Heart left ventricle (tissue), 13 donors: ENCODE measurements around the gene NHLRC4.

ENCODE experiments used
- CTCF ChIP-seq, 12 donors: fragments of 200-600 bp; sonication (generic) in 4 of 12; IDR thresholded peaks; one replicate each; pipeline versions ENCODE4 v1.5.0 to v1.8.0; 2018 to 2022; ENCODE audit warnings: antibody characterized with exemption in 12 of 12, mild to moderate bottlenecking in 5 of 12
- POLR2A ChIP-seq, 2 donors: fragments of 450-650 bp; IDR thresholded peaks; one replicate each; pipeline ENCODE4 v1.6.1; 2017; ENCODE audit warnings: antibody characterized with exemption in 2 of 2, mild to moderate bottlenecking in 2 of 2, moderate library complexity in 2 of 2
- donor health status: ischemic (EF 13 %, LVEDD 7.1; RV severe dilation, severe dysfunction).
- donor health status: DM: no; HTN: yes; CAD: no.
- donor health status: DM: no; HTN: no; CAD: no.
- donor health status: ischemic (EF 25% LVEDD 6.9; RV normal size, moderate dysfunction).
- donor health status: ischemic (EF 25% LVEDD 5.7; RV mildly dilated, moderate dysfunction).
- donor health status: ischemic (EF 35%, LVEDD 5.7; RV mildly dilated, moderate dysfunction).
- donor health status: nonischemic (EF 11% LVEDD 7.7; RV severe dilation, severe dysfunction).
- donor health status: DM: yes; HTN: yes; CAD: no.
- donor health status: PGD.
- donor health status: ischemic (EF 29% LVEDD 5.4; RV normal size, mild dysfunction).
- donor health status: nonischemic (EF 23%, LVEDD 6.1; RV moderate dilation, normal function).

- TF ChIP-seq CTCF (IDR thresholded peaks at IDR 0.05) (no peak), POLR2A (IDR thresholded peaks at IDR 0.05) (no peak)
These were observed 50.2 kb downstream of the NHLRC4 start for GRCh38 chr16:616733-617586.
